Activated CD8-positive, alpha-beta memory T cell treated with anti-CD3 and anti-CD28 coated beads, Interleukin-2, amount 10 ng/mL, durations not matched to agents 7 days and 5 days (primary cell): ENCODE measurements around the gene RTP1. TPM values are rescaled to one million over a fixed set of nuclear protein-coding genes. Genes with fewer than 3 reads are reported as not detected.
"Not testable (repeated sequence)": the region's sequence is repeated elsewhere in the genome, so short reads cannot be mapped to it uniquely, and the experiment has no call there.

Source experiments
- ATAC-seq: fragments of 150-1000 bp; cut with Tn5 transposase; one replicate; pipeline ENCODE4 v1.10.0; 2021; ENCODE audit warnings: moderate library complexity
- CTCF ChIA-PET: fragments of 350-600 bp; sonication (Branson Sonifier 250); formaldehyde crosslinking; loops from one replicate; lab custom pipeline; 2021; ENCODE audit warnings: antibody characterized with exemption; lab: Charles Lee
- DNase-seq: peaks from one replicate; pipeline ENCODE4 v3.0.0-alpha.2; 2020
- H3K27ac Mint-ChIP-seq: one replicate; pipeline ENCODE4 v1.8.0; 2021; ENCODE audit warnings: mild to moderate bottlenecking, mixed read lengths
- H3K27me3 Mint-ChIP-seq: one replicate; pipeline ENCODE4 v1.8.0; 2021; ENCODE audit warnings: mixed read lengths
- H3K36me3 Mint-ChIP-seq: one replicate; pipeline ENCODE4 v1.8.0; 2021; ENCODE audit warnings: mild to moderate bottlenecking, mixed read lengths
- H3K4me1 Mint-ChIP-seq: one replicate; pipeline ENCODE4 v1.8.0; 2021; ENCODE audit warnings: mixed read lengths
- H3K4me3 Mint-ChIP-seq: one replicate; pipeline ENCODE4 v1.8.0; 2021; ENCODE audit warnings: mild to moderate bottlenecking, moderate library complexity, mixed read lengths
- H3K9me3 Mint-ChIP-seq: one replicate; pipeline ENCODE4 v1.8.0; 2022; ENCODE audit warnings: low read depth, mixed read lengths
- total RNA-seq, 2 experiments: library from RNA; stranded (reverse); gene quantifications; one replicate each; pipeline ENCODE4 v1.2.3, GENCODE V29; 2021

Gene RTP1
- total RNA-seq, 2 experiments from 2014 or later: not detected

DNA sequence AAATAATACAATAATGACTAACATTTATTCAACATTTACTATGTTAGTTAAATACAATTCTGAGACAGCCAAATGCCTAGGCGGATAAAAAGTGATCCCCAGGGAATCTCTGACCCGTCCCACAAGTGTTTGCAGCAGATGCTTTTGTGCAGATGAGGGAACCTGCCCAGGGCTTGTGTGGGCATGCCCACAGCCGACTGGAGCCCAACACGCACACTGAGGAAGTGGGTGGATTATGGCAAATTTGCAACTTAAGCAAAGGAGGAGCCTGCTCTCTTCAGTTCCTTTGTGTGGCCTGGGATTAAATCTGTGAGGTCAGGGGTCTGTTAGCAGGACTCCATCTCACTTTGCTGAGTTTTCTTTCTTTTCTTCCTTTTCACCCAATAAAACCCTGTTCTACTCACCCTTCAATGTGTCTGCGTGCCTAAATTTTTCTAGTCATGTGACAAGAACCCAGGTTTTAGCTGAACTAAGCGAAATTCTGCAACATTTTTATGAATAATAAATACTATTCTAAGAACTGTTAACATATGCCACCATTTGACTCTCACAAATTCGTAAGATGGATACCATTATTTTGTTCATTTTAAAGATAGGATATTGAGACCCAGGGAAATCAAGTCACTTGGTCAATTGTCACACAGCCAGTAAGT lies 13.9 kb upstream of the RTP1 start:
- Mint-ChIP-seq H3K9me3 (no peaks in the 10 kb centered on the region), H3K27me3 (peaks cover 19% of the 10 kb centered on the region), H3K27ac (no peak overlapping the region), H3K36me3 (no peaks in the 10 kb centered on the region), H3K4me1 (peaks cover 12% of the 10 kb centered on the region), H3K4me3 (no peak overlapping the region)
- DNase-seq (no peak), ATAC-seq (no peak)
- CTCF ChIA-PET: interaction anchor here (1.2 kb wide), 1 partner anchor 18 kb away, joined by 3 read pairs; no protein-coding TSS in a partner anchor

GRCh38 chr3:187183903-187184302 lies 13.4 kb upstream of the RTP1 start:
- Mint-ChIP-seq H3K4me1 (peaks cover 12% of the 10 kb centered on the region), H3K9me3 (no peaks in the 10 kb centered on the region), H3K36me3 (no peaks in the 10 kb centered on the region), H3K27ac (no peak overlapping the region), H3K27me3 (peaks cover 21% of the 10 kb centered on the region), H3K4me3 (no peak overlapping the region)
- ATAC-seq: no peak
- CTCF ChIA-PET: interaction anchor here (1.2 kb wide), 1 partner anchor 19 kb away, joined by 3 read pairs; no protein-coding TSS in a partner anchor
- DNase-seq: no peak

- DNase-seq (no peak), ATAC-seq (no peak)
- CTCF ChIA-PET: no interaction called here
- Mint-ChIP-seq H3K36me3 (peaks cover 2% of the 10 kb centered on the region), H3K4me3 (no peak overlapping the region), H3K27ac (no peak overlapping the region), H3K4me1 (peaks cover 12% of the 10 kb centered on the region), H3K27me3 (peaks cover 38% of the 10 kb centered on the region), H3K9me3 (no peaks in the 10 kb centered on the region)
Measured at GRCh38 chr3:187185759-187186158, 11.5 kb upstream of the RTP1 start.

DNA sequence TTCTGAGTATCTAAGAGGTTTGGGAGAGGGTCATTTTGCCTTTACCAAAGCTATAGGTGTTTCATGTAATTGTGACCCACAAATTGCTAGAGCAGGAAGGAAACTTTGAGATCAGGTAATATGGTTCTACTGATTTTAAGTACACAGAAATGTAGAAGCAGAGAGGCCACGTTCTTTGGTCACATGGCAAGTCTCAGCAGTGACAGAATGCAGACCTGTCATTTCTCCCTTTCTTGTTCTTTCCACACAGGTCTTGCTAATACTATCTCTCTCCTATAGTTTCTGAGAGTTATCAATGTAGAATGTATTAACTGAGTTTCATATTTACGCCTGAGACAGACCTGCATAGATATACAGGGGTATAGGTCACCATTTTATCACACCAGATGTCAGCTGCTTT lies 10.9 kb upstream of the RTP1 start:
- Mint-ChIP-seq H3K27me3 (peaks cover 43% of the 10 kb centered on the region), H3K4me1 (peaks cover 12% of the 10 kb centered on the region), H3K27ac (no peak overlapping the region), H3K4me3 (no peak overlapping the region), H3K9me3 (no peaks in the 10 kb centered on the region), H3K36me3 (peaks cover 2% of the 10 kb centered on the region)
- ATAC-seq (no peak), DNase-seq (no peak)
- CTCF ChIA-PET: no interaction called here

- Mint-ChIP-seq H3K4me3 (no peak overlapping the region), H3K27ac (no peak overlapping the region), H3K27me3 (peaks cover 48% of the 10 kb centered on the region), H3K36me3 (peaks cover 2% of the 10 kb centered on the region), H3K4me1 (peaks cover 12% of the 10 kb centered on the region), H3K9me3 (no peaks in the 10 kb centered on the region)
- no peak for ATAC-seq
- DNase-seq: no peak
- CTCF ChIA-PET: no interaction called here
Measured at GRCh38 chr3:187186801-187187421, 10.4 kb upstream of the RTP1 start.

DNA sequence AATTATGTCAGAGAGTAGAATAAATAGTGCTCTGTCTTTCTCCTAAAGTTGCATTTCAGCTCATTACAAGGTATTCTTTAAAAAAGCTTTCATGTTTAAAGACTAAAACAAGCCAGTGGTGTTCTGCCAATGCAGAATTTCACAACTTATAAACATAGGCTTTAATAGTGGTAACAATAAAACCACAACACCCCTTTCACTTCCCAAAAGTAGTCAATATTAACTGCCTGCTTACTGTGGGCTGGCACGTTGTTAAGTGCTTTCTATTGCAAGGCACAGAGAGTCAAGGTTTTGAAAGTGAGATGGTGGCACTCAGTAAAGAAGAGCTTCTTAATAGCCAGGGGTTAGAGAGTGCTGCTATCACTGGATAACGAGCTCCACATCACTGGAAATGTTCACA lies 8.4 kb upstream of the RTP1 start:
- Mint-ChIP-seq H3K27ac (no peak overlapping the region), H3K4me1 (peaks cover 10% of the 10 kb centered on the region), H3K36me3 (peaks cover 2% of the 10 kb centered on the region), H3K9me3 (no peaks in the 10 kb centered on the region), H3K27me3 (peaks cover 56% of the 10 kb centered on the region), H3K4me3 (no peak overlapping the region)
- CTCF ChIA-PET: no interaction called here
- ATAC-seq: no peak
- DNase-seq: no peak

DNA sequence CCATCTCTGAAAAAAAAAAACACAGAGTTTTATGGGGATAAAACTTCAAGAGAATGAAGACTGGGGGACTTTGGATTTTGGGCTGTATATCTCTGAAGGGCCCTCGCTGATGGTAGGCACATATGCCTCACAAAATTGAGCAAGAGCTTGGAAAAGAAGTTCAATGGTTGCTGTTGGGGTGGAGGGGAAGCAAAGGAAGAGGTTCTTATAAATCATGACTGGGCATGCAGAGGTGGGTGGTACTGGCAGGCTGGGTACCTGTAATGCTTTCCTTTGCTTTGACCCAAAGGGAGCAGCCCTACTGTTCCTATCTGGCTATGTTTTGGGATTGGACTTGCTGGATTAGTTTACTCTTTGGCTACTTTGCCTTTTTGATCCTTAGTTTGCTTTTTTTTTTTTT lies 6.0 kb upstream of the RTP1 start:
- Mint-ChIP-seq H3K9me3 (no peaks in the 10 kb centered on the region), H3K36me3 (peaks cover 2% of the 10 kb centered on the region), H3K4me3 (no peak overlapping the region), H3K27me3 (peaks cover 63% of the 10 kb centered on the region), H3K4me1 (peaks cover 10% of the 10 kb centered on the region), H3K27ac (no peak overlapping the region)
- ATAC-seq: no peak
- CTCF ChIA-PET: interaction anchor here (0.6 kb wide), 2 partner anchors 111 to 377 kb away, joined by 3 read pairs; no protein-coding TSS in a partner anchor
- no peak for DNase-seq

- no peak overlapping the region for H3K27ac Mint-ChIP-seq
- peaks cover 2% of the 10 kb centered on the region for H3K36me3 Mint-ChIP-seq
- H3K4me1 Mint-ChIP-seq: peaks cover 10% of the 10 kb centered on the region
- ATAC-seq: no peak
- peaks cover 56% of the 10 kb centered on the region for H3K27me3 Mint-ChIP-seq
- no peaks in the 10 kb centered on the region for H3K9me3 Mint-ChIP-seq
- H3K4me3 Mint-ChIP-seq: no peak overlapping the region
- CTCF ChIA-PET: no interaction called here
- no peak for DNase-seq
Measured at GRCh38 chr3:187193181-187193580, 4.1 kb upstream of the RTP1 start.

DNA sequence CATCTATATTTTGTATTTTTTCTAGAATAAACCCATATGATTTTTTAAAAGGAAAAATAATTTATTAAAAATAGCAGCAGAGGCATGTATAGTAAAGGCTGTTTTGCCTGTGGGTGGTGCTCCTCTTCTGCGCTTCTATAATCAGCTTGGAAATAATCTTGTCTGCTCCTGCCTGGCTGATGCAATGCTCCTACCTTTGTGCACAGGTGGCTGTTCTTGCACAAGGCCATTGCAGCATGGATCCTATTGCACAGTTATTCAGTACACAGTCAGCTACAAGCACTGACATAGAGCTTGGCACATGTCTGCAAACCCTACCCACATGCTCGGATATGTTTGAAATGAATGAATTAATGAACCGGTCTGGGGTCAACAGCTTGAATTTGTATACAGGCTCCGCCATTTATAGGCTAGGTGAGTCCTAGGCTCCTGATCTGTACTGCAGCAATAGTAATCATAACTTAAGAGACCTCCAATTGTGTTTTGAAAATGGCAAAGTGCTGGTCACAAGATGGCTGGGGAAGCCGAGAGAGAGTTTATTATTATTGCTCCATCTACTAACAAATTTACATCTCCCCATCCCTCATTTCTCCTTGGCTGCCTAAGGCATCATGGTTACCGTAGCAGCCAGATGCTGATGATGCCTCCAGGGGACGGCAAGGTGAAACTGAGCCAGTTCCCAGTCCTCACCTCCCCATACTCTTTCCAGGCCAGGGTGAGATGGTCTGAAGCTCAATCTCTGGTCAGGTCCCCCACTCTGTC lies 532 bp upstream of the RTP1 start:
- no peak for ATAC-seq
- CTCF ChIA-PET: no interaction called here
- no peaks in the 10 kb centered on the region for H3K9me3 Mint-ChIP-seq

GRCh38 chr3:187198490-187198889 lies 1.2 kb downstream of the RTP1 start:
- H3K36me3 Mint-ChIP-seq: no peaks in the 10 kb centered on the region
- H3K27ac Mint-ChIP-seq: no peak overlapping the region
- ATAC-seq (no peak), DNase-seq (no peak)
- H3K4me3 Mint-ChIP-seq: no peak overlapping the region
- CTCF ChIA-PET: no interaction called here
- H3K27me3 Mint-ChIP-seq: peaks cover 34% of the 10 kb centered on the region
- H3K4me1 Mint-ChIP-seq: peaks cover 2% of the 10 kb centered on the region
- no peaks in the 10 kb centered on the region for H3K9me3 Mint-ChIP-seq

More for the DNA sequence above, 532 bp upstream of the RTP1 start:
- Mint-ChIP-seq H3K27ac (no peak overlapping the region), H3K36me3 (no peaks in the 10 kb centered on the region), H3K27me3 (peaks cover 32% of the 10 kb centered on the region), H3K4me3 (no peak overlapping the region), H3K4me1 (peaks cover 10% of the 10 kb centered on the region)
- DNase-seq: no peak

DNA sequence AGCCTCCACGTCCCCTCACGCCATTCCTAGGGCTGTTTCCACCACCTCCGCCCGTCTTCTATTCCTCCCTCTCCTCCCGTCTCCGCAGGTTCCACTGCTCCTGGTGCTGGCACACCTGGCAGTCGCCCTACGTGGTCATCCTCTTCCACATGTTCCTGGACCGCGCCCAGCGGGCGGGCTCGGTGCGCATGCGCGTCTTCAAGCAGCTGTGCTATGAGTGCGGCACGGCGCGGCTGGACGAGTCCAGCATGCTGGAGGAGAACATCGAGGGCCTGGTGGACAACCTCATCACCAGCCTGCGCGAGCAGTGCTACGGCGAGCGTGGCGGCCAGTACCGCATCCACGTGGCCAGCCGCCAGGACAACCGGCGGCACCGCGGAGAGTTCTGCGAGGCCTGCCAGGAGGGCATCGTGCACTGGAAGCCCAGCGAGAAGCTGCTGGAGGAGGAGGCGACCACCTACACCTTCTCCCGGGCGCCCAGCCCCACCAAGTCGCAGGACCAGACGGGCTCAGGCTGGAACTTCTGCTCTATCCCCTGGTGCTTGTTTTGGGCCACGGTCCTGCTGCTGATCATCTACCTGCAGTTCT lies 2.3 kb downstream of the RTP1 start:
- CTCF ChIA-PET: interaction anchor here (0.9 kb wide), 1 partner anchor 11 kb away, joined by 3 read pairs; no protein-coding TSS in a partner anchor
- H3K9me3 Mint-ChIP-seq, DNase-seq, H3K27ac Mint-ChIP-seq, ATAC-seq, H3K36me3 Mint-ChIP-seq, H3K4me1 Mint-ChIP-seq, H3K4me3 Mint-ChIP-seq: not testable (repeated sequence)
- H3K27me3 Mint-ChIP-seq: peaks cover 27% of the 10 kb centered on the region

DNA sequence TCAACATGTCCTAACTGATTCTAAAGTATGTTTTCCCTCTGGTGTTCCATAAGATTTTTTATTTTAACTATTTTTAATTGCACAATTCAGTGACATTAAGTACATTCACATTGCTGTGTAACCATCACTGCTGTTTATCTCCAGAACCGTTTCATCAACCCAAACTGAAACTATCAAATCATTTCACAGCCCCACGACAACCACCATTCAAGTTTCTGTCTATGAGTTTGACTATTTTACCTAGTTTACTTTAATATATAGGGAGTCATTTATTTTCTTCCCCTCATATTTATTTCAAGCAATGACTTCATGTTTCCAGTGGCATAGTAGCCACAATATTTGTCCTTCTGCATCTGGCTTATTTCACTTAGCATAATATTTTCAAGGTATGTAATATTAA lies 8.4 kb downstream of the RTP1 start:
- ATAC-seq: no peak
- Mint-ChIP-seq H3K27ac (no peak overlapping the region), H3K4me1 (no peaks in the 10 kb centered on the region), H3K4me3 (no peak overlapping the region), H3K27me3 (peaks cover 47% of the 10 kb centered on the region), H3K9me3 (peaks cover 2% of the 10 kb centered on the region), H3K36me3 (peaks cover 2% of the 10 kb centered on the region)
- DNase-seq: no peak
- CTCF ChIA-PET: no interaction called here

DNA sequence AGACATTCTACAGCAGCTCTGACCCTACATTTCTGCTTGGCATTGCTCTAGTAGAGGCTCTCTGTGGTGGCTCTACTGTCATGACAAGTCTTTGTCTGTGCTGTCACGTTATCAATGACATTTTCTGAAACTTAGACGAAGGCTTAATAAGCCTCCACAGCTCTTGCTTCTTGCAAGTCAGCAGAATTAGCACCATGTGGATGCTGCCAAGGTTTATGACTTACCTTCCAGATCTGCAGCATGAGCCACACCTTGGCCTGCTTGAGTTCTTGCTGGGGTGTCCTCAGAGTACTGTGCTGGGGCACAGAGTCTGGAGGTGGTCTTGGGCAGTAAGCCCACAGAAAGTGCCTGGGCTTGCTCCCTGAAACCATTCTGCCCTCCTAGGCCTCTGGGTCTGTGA lies 9.8 kb downstream of the RTP1 start:
- CTCF ChIA-PET: no interaction called here
- no peaks in the 10 kb centered on the region for H3K4me1 Mint-ChIP-seq
- no peak for DNase-seq
- peaks cover 2% of the 10 kb centered on the region for H3K9me3 Mint-ChIP-seq
- H3K27ac Mint-ChIP-seq: no peak overlapping the region
- H3K27me3 Mint-ChIP-seq: peaks cover 40% of the 10 kb centered on the region
- H3K4me3 Mint-ChIP-seq: no peak overlapping the region
- no peak for ATAC-seq
- peaks cover 2% of the 10 kb centered on the region for H3K36me3 Mint-ChIP-seq
